H9 (cell line): ENCODE results near the gene ADAMTS15. TPM values are rescaled to one million over a fixed set of nuclear protein-coding genes. Genes with fewer than 3 reads are reported as not detected.

Experiments
- DNase-seq: peaks from one replicate; pipeline ENCODE4 v3.0.0-alpha.2; 2017
- H2AFZ ChIP-seq: one replicate; pipeline ENCODE4 v1.6.1; 2013; ENCODE audit warnings: mild to moderate bottlenecking, low read length, control low read depth, moderate library complexity
- H2AK5ac ChIP-seq: 2 replicates; pipeline ENCODE4 v1.6.1; 2013; ENCODE audit warnings: low read length, control low read depth, mixed read lengths; ENCODE audit not compliant: insufficient read length
- H2BK120ac ChIP-seq: one replicate; pipeline ENCODE4 v1.6.1; 2013; ENCODE audit warnings: low read depth, mild to moderate bottlenecking, low read length, control low read depth, inconsistent platforms; ENCODE audit not compliant: poor library complexity, severe bottlenecking
- H2BK12ac ChIP-seq: 2 replicates; pipeline ENCODE4 v1.6.1; 2013; ENCODE audit warnings: low read length, control low read depth, mixed read lengths, low read depth; ENCODE audit not compliant: insufficient read length
- H2BK15ac ChIP-seq: 2 replicates; pipeline ENCODE4 v1.6.1; 2013; ENCODE audit warnings: low read depth, low read length, control low read depth
- H2BK20ac ChIP-seq: one replicate; pipeline ENCODE4 v1.6.1; 2013; ENCODE audit warnings: low read depth, mild to moderate bottlenecking, low read length, control low read depth, inconsistent platforms; ENCODE audit not compliant: poor library complexity, severe bottlenecking
- H2BK5ac ChIP-seq: 2 replicates; pipeline ENCODE4 v1.6.1; 2013; ENCODE audit warnings: low read length, control low read depth, mixed read lengths; ENCODE audit not compliant: insufficient read length
- H3K14ac ChIP-seq: 2 replicates; pipeline ENCODE4 v1.6.1; 2013; ENCODE audit warnings: low read length, control low read depth; ENCODE audit not compliant: insufficient read depth
- H3K18ac ChIP-seq: 2 replicates; pipeline ENCODE4 v1.6.1; 2013; ENCODE audit warnings: low read depth, mild to moderate bottlenecking, mixed read lengths, low read length, control low read depth; ENCODE audit not compliant: insufficient read length
- H3K23ac ChIP-seq: 2 replicates; pipeline ENCODE4 v1.6.1; 2013; ENCODE audit warnings: low read length, control low read depth, mixed read lengths, low read depth; ENCODE audit not compliant: insufficient read length
- H3K23me2 ChIP-seq: 2 replicates; pipeline ENCODE4 v1.6.1; 2013; ENCODE audit warnings: low read depth, mild to moderate bottlenecking, mixed read lengths, low read length, control low read depth; ENCODE audit not compliant: insufficient read length, poor library complexity, severe bottlenecking
- H3K27ac ChIP-seq: 2 replicates; pipeline ENCODE4 v1.5.1; 2013; ENCODE audit warnings: low read length, control low read depth, mixed read lengths, low read depth; ENCODE audit not compliant: insufficient read length
- H3K27me3 ChIP-seq: 2 replicates; pipeline ENCODE4 v1.6.1; 2013; ENCODE audit warnings: low read length, control low read depth, inconsistent platforms; ENCODE audit not compliant: insufficient read depth
- H3K4ac ChIP-seq: 2 replicates; pipeline ENCODE4 v1.6.1; 2013; ENCODE audit warnings: low read depth, mild to moderate bottlenecking, control low read depth, inconsistent platforms, low read length, moderate library complexity
- H3K4me1 ChIP-seq: 2 replicates; pipeline ENCODE4 v1.6.1; 2013; ENCODE audit warnings: low read length, control low read depth, inconsistent platforms; ENCODE audit not compliant: insufficient read depth
- H3K4me2 ChIP-seq: 2 replicates; pipeline ENCODE4 v1.6.1; 2013; ENCODE audit warnings: low read length, control low read depth, mixed read lengths; ENCODE audit not compliant: insufficient read length, insufficient read depth
- H3K56ac ChIP-seq: 2 replicates; pipeline ENCODE4 v1.6.1; 2013; ENCODE audit warnings: low read depth, mild to moderate bottlenecking, mixed read lengths, low read length, control low read depth; ENCODE audit not compliant: insufficient read length
- H3K79me1 ChIP-seq: 2 replicates; pipeline ENCODE4 v1.6.1; 2013; ENCODE audit warnings: low read depth, mild to moderate bottlenecking, moderate library complexity, low read length, control low read depth, inconsistent platforms; ENCODE audit not compliant: insufficient read depth, poor library complexity, severe bottlenecking
- H3K79me2 ChIP-seq: 2 replicates; pipeline ENCODE4 v1.6.1; 2013; ENCODE audit warnings: low read length, control low read depth, inconsistent platforms; ENCODE audit not compliant: insufficient read depth
- H3K9ac ChIP-seq: 2 replicates; pipeline ENCODE4 v1.6.1; 2013; ENCODE audit warnings: low read length, control low read depth, mixed read lengths; ENCODE audit not compliant: insufficient read length; ENCODE audit errors: extremely low read depth
- H3K9me3 ChIP-seq: one replicate; pipeline ENCODE4 v1.6.1; 2013; ENCODE audit warnings: low read depth, low read length, inconsistent platforms; ENCODE audit not compliant: control insufficient read depth
- H3T11ph ChIP-seq: one replicate; pipeline ENCODE4 v1.6.1; 2013; ENCODE audit warnings: mild to moderate bottlenecking, low read length, control low read depth, inconsistent platforms
- H4K20me1 ChIP-seq: one replicate; pipeline ENCODE4 v1.6.1; 2013; ENCODE audit not compliant: control insufficient read depth, insufficient read length, insufficient read depth
- H4K5ac ChIP-seq: 2 replicates; pipeline ENCODE4 v1.6.1; 2013; ENCODE audit warnings: low read depth, mild to moderate bottlenecking, mixed read lengths, low read length, control low read depth; ENCODE audit not compliant: insufficient read length
- H4K8ac ChIP-seq: replicated peaks from 2 replicates; pipeline ENCODE4 v1.6.1; 2013; ENCODE audit warnings: low read length, control low read depth, mixed read lengths, low read depth; ENCODE audit not compliant: insufficient read length
- H4K91ac ChIP-seq: 2 replicates; pipeline ENCODE4 v1.6.1; 2013; ENCODE audit warnings: low read depth, mild to moderate bottlenecking, moderate library complexity, mixed read lengths, low read length, control low read depth; ENCODE audit not compliant: insufficient read length
- H3K27ac Mint-ChIP-seq, 3 experiments: 2 replicates in 2 of 3; 3 replicates in 1 of 3; pipeline ENCODE4 v1.8.0; 2020 to 2021; ENCODE audit warnings: mixed read lengths in 3 of 3, mild to moderate bottlenecking in 1 of 3, moderate library complexity in 1 of 3
- H3K27me3 Mint-ChIP-seq: 2 replicates; pipeline ENCODE4 v1.8.0; 2021; ENCODE audit warnings: low read depth, mild to moderate bottlenecking, moderate library complexity, mixed read lengths
- H3K36me3 Mint-ChIP-seq, 3 experiments: 2 replicates in 2 of 3; 3 replicates in 1 of 3; pipeline ENCODE4 v1.8.0; 2020 to 2021; ENCODE audit warnings: low read depth in 3 of 3, mixed read lengths in 3 of 3; ENCODE audit not compliant: insufficient read depth in 1 of 3
- H3K4me1 Mint-ChIP-seq, 2 experiments: 2 replicates each; pipeline ENCODE4 v1.8.0; 2020; ENCODE audit warnings: mixed read lengths in 2 of 2
- H3K4me3 Mint-ChIP-seq, 2 experiments: 2 replicates in 1 of 2; 3 replicates in 1 of 2; pipeline ENCODE4 v1.8.0; 2020 to 2021; ENCODE audit warnings: mild to moderate bottlenecking in 2 of 2, mixed read lengths in 2 of 2, moderate library complexity in 1 of 2
- H3K9me3 Mint-ChIP-seq, 2 experiments: 2 replicates in 1 of 2; 3 replicates in 1 of 2; pipeline ENCODE4 v1.8.0; 2020; ENCODE audit warnings: mild to moderate bottlenecking in 2 of 2, mixed read lengths in 2 of 2, moderate library complexity in 1 of 2
- WGBS: extraction: QIAGEN DNeasy Blood & Tissue Kit; methylation state at CpG from one replicate; pipeline ENCODE4 v1.1.7; 2013; ENCODE audit warnings: missing lambda C conversion rate, low lambda C conversion rate, mixed read lengths; ENCODE audit not compliant: insufficient read length; ENCODE audit errors: extremely low coverage; 5-methylcytosine and 5-hydroxymethylcytosine counted together
- total RNA-seq: library from RNA; stranded (reverse); gene quantifications from 2 replicates; pipeline ENCODE4 v1.2.1, GENCODE V29; 2021
- TF ChIP-seq, protein P1 (sequence below): fragments of 200-600 bp; sonication (generic); conservative IDR thresholded peaks from 3 replicates; pipeline ENCODE4 v1.8.0; 2021; ENCODE audit warnings: antibody characterized with exemption, mild to moderate bottlenecking

ADAMTS15 gene
- total RNA-seq, 1 experiment from 2014 or later, result 1.3 TPM

DNA sequence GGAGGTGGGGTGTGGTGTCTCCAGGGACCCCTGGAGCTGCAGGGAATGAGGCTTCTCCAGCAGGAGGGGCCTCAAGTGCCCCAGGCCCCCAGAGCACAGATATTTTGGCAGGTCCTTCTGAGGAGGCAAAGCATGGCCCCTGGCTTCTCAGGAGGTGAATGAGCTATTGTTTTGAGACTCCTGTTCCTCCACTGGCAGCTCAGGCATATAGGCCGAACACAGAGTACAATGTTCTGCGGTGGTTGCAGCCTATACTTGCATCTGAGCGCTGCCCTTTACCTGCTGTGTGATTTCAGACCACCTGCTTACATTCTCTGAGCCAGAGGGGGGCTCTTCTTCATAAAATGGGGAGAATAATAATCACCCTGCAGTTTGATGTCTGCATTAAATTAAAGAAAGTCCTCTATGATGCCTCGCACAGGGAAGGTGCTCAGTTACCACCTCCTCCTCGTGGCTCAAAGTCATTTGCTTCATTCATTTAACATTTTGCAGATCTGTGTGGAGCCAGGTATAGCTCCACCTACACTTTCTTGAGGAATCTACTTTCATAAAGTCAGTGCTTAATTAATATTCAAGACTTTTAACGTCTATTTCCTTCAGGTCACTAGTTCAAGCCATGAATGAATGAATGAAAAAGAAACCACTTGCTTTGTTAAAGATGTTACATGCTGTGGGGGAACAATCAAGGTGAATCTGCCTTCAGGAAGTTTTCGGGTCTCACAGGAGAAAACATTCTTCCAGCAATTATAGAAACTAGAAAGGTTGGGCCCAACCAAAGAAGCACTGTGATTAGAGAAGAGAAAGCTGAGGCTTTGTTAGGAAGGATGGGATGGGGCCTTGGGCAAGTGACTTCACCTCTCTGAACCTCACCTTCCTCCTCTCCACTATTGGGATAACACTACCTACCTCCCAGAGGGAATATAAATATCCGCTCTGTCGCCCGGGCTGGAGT, 68.4 kb downstream of the ADAMTS15 start:
- no peak for DNase-seq
- Mint-ChIP-seq H3K36me3 (no peaks in the 10 kb centered on the region; a peak in 1 of 7 replicates), H3K4me1 (peaks cover 10 to 20% of the 10 kb centered on the region in 2 experiments), H3K27me3 (peaks cover 8% of the 10 kb centered on the region), H3K27ac (peak overlapping the region in 2 of 3 experiments; percentile 21 to 59; a peak in 2 of 7 replicates), H3K9me3 (no peaks in the 10 kb centered on the region), H3K4me3 (no peak overlapping the region)
- H4K8ac ChIP-seq, result no peak overlapping the region
- no peak overlapping the region for H4K91ac ChIP-seq
- no peak overlapping the region for H2BK15ac ChIP-seq
- no peak overlapping the region for H4K5ac ChIP-seq
- H3K79me1 ChIP-seq, result no peaks in the 10 kb centered on the region
- H3K79me2 ChIP-seq, result no peaks in the 10 kb centered on the region
- no peaks in the 10 kb centered on the region for H3K23me2 ChIP-seq
- no peak overlapping the region for H3T11ph ChIP-seq
- H3K56ac ChIP-seq, result no peak overlapping the region
- H3K18ac ChIP-seq, result no peak overlapping the region
- H3K9ac ChIP-seq, result no peak overlapping the region
- H3K9me3 ChIP-seq, result no peaks in the 10 kb centered on the region
- no peak overlapping the region for H2BK12ac ChIP-seq
- H3K27me3 ChIP-seq, result no peaks in the 10 kb centered on the region
- no peak overlapping the region for H3K23ac ChIP-seq
- no peak overlapping the region for H3K27ac ChIP-seq
- no peak overlapping the region for H2BK20ac ChIP-seq
- TF ChIP-seq, protein P1, sequence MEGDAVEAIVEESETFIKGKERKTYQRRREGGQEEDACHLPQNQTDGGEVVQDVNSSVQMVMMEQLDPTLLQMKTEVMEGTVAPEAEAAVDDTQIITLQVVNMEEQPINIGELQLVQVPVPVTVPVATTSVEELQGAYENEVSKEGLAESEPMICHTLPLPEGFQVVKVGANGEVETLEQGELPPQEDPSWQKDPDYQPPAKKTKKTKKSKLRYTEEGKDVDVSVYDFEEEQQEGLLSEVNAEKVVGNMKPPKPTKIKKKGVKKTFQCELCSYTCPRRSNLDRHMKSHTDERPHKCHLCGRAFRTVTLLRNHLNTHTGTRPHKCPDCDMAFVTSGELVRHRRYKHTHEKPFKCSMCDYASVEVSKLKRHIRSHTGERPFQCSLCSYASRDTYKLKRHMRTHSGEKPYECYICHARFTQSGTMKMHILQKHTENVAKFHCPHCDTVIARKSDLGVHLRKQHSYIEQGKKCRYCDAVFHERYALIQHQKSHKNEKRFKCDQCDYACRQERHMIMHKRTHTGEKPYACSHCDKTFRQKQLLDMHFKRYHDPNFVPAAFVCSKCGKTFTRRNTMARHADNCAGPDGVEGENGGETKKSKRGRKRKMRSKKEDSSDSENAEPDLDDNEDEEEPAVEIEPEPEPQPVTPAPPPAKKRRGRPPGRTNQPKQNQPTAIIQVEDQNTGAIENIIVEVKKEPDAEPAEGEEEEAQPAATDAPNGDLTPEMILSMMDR, result no peak
- H3K4me2 ChIP-seq, result no peak overlapping the region
- no peak overlapping the region for H2BK5ac ChIP-seq
- no peak overlapping the region for H3K4ac ChIP-seq
- no CpG with 5 or more reads among the region's 10 CpGs for WGBS
- no peaks in the 10 kb centered on the region for H4K20me1 ChIP-seq
- no peak overlapping the region for H2BK120ac ChIP-seq
- no peak overlapping the region for H3K14ac ChIP-seq
- no peak overlapping the region for H2AFZ ChIP-seq
- H3K4me1 ChIP-seq, result peaks cover 6% of the 10 kb centered on the region; the same call in 1 of the 2 replicates
- H2AK5ac ChIP-seq, result no peak overlapping the region
